ENCODE data around the gene PAPPA. TPM values are rescaled to one million over a fixed set of nuclear protein-coding genes. Genes with fewer than 3 reads are reported as not detected.

Gene PAPPA
- polyA plus RNA-seq, 1 of the 3 experiments (the other 2 are of a cell fraction): 44.5 TPM

DNA sequence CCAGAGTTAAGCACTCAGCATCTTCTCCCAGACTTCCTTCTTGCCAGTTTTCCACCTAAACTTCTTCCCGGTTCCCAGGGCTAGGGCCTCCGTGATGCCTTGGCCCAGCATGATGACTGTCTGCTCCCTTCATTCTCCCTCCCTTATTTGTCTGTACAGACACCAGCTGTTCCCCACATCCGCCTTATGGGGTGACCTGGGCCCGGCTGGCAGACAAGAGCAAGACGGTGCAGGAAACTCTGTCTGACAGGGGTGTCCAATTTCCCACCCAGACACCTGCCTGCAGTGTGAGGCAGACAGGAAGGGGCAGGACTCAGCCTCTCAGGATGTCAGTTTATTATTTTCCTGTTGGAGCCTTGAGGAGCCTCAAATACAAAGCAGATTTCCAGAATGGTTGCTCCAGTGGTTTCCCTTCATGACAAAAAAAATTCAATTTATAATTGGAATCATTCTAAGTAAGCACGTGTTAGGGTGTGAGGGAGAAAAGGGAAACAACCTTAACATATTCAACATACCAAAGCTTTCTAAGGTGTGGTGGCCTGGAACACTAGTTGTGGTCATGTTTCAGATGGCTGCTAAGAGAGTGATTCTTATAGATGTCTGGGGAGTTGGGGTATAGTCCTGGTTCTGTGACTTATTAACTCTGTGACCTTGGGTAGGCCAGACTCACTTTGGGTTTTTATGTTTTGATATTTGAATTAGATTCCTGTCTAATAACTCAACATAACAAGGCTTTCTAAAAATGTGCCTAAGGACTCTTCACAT lies 234.5 kb downstream of the PAPPA start:
- Histone ChIP-seq H3K27me3 (ENCODE audit: insufficient read depth) (no peaks in the 10 kb centered on the region), H3K79me2 (ENCODE audit: insufficient read depth) (no peaks in the 10 kb centered on the region; the same call in 1 of the 2 replicates), H3K4me3 (ENCODE audit: low read depth in 2 of 2, low read length in 1 of 2) (no peak overlapping the region), H3F3A (replicated peaks; ENCODE audit: insufficient read depth) (peaks cover 15% of the 10 kb centered on the region), H3K9ac (no peak overlapping the region), H2AFZ (ENCODE audit: low read depth) (no peak overlapping the region), H3K4me2 (no peak overlapping the region), H4K20me1 (ENCODE audit: insufficient read depth) (no peaks in the 10 kb centered on the region; the same call in 1 of the 2 replicates), H3K9me2 (no peaks in the 10 kb centered on the region), H3K27ac (ENCODE audit: low read depth in 2 of 2, low read length in 1 of 2) (no peak overlapping the region), H3K36me3 (replicated peaks in 1 of 2; ENCODE audit: control insufficient read depth in 1 of 2, insufficient read depth in 2 of 2, low read length in 1 of 2) (peaks cover 43 to 83% of the 10 kb centered on the region in 2 experiments), H3K9me3 (no peaks in the 10 kb centered on the region), H3K4me1 (ENCODE audit: control insufficient read depth in 1 of 2, insufficient read depth in 2 of 2, low read depth in 1 of 2, low read length in 1 of 2) (peaks cover 0 to 5% of the 10 kb centered on the region in 2 experiments; a peak in 1 of 4 replicates)
- TF ChIP-seq JUND (IDR thresholded peaks at IDR 0.05) (no peak), ELF1 (IDR thresholded peaks at IDR 0.05) (no peak), FOXJ3 (CRISPR knock-in tag; IDR thresholded peaks at IDR 0.05) (no peak), GABPA (IDR thresholded peaks at IDR 0.05; ENCODE audit: low read depth) (no peak), SIN3A (IDR thresholded peaks at IDR 0.05; ENCODE audit: borderline replicate concordance, low read depth, low read length) (no peak), GATA2 (CRISPR knock-in tag; IDR thresholded peaks at IDR 0.05) (no peak), YY1 (IDR thresholded peaks at IDR 0.05; ENCODE audit: low read depth) (no peak), MXI1 (IDR thresholded peaks at IDR 0.05; ENCODE audit: low read depth, low read length) (no peak)
- TF ChIP-seq, protein P1, sequence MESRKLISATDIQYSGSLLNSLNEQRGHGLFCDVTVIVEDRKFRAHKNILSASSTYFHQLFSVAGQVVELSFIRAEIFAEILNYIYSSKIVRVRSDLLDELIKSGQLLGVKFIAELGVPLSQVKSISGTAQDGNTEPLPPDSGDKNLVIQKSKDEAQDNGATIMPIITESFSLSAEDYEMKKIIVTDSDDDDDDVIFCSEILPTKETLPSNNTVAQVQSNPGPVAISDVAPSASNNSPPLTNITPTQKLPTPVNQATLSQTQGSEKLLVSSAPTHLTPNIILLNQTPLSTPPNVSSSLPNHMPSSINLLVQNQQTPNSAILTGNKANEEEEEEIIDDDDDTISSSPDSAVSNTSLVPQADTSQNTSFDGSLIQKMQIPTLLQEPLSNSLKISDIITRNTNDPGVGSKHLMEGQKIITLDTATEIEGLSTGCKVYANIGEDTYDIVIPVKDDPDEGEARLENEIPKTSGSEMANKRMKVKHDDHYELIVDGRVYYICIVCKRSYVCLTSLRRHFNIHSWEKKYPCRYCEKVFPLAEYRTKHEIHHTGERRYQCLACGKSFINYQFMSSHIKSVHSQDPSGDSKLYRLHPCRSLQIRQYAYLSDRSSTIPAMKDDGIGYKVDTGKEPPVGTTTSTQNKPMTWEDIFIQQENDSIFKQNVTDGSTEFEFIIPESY (IDR thresholded peaks at IDR 0.05; ENCODE audit: borderline replicate concordance, low read depth): no peak
- CTCF ChIA-PET: no interaction called here
- DNase-seq: no peak
- WGBS (ENCODE audit: low lambda C conversion rate): 95% methylated on average over 6 of the region's 6 CpGs
- POLR2A ChIA-PET: no interaction called here

DNA sequence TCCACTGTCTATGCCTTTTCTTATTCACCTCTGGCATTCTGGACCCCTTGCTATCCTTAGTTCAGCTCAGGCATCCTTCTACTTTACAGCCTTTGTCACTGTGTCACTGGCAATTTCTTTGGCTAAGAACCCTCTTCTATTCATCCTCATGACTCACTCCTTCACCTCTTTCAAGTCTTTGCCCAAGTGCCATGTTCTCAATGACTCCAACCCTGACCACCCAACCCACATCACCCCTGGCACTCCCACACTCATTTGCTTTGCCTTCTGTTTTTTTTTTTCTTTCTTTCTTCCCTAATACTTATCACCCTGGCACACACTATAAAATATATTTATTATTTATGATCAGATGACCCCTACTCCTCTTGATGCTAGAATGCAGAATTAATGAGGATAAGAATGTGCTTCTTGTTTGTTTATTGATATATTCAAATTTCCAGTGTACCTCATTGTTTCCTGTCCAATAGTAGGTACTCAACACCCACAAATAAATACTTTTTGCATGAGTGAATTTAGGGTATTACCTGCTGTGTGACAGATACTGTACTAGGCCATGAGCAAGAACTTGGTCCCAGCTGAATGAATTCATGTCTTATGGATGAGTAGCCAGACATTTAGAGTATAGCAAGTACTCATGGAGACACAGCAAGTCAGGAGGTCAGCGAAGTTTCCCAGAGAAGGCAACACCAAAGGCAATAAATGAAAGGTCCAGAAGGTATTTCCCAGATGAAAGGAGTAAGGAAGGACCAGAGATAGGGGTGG lies 236.1 kb downstream of the PAPPA start:
- POLR2A ChIA-PET: no interaction called here

More for the DNA sequence above, 236.1 kb downstream of the PAPPA start:
- Histone ChIP-seq H3F3A (replicated peaks; ENCODE audit: insufficient read depth) (peaks cover 11% of the 10 kb centered on the region), H3K79me2 (ENCODE audit: insufficient read depth) (no peaks in the 10 kb centered on the region), H3K4me3 (ENCODE audit: low read depth in 2 of 2, low read length in 1 of 2) (no peak overlapping the region), H3K27ac (ENCODE audit: low read depth in 2 of 2, low read length in 1 of 2) (no peak overlapping the region), H3K27me3 (ENCODE audit: insufficient read depth) (no peaks in the 10 kb centered on the region), H3K9ac (no peak overlapping the region), H3K36me3 (replicated peaks in 1 of 2; ENCODE audit: control insufficient read depth in 1 of 2, insufficient read depth in 2 of 2, low read length in 1 of 2) (peaks cover 51 to 81% of the 10 kb centered on the region in 2 experiments), H3K4me2 (no peak overlapping the region), H2AFZ (ENCODE audit: low read depth) (no peak overlapping the region), H4K20me1 (ENCODE audit: insufficient read depth) (no peaks in the 10 kb centered on the region; the same call in 1 of the 2 replicates), H3K4me1 (ENCODE audit: control insufficient read depth in 1 of 2, insufficient read depth in 2 of 2, low read depth in 1 of 2, low read length in 1 of 2) (no peaks in the 10 kb centered on the region), H3K9me3 (no peaks in the 10 kb centered on the region), H3K9me2 (no peaks in the 10 kb centered on the region)
- CTCF ChIA-PET: no interaction called here
- 88% methylated on average over 1 of the region's 1 CpG for WGBS (ENCODE audit: low lambda C conversion rate)
- DNase-seq: no peak
- TF ChIP-seq, protein P2, sequence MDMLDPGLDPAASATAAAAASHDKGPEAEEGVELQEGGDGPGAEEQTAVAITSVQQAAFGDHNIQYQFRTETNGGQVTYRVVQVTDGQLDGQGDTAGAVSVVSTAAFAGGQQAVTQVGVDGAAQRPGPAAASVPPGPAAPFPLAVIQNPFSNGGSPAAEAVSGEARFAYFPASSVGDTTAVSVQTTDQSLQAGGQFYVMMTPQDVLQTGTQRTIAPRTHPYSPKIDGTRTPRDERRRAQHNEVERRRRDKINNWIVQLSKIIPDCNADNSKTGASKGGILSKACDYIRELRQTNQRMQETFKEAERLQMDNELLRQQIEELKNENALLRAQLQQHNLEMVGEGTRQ (IDR thresholded peaks at IDR 0.05; ENCODE audit: borderline replicate concordance, low read depth, low read length): no peak
- TF ChIP-seq NRF1 (IDR thresholded peaks at IDR 0.05; ENCODE audit: low read depth, low read length): no peak
- no peak for TF ChIP-seq NFIC (IDR thresholded peaks at IDR 0.05; ENCODE audit: borderline replicate concordance)
- TF ChIP-seq GABPA (IDR thresholded peaks at IDR 0.05; ENCODE audit: low read depth): no peak
- TF ChIP-seq CHD2 (IDR thresholded peaks at IDR 0.05; ENCODE audit: low read length, partially characterized antibody): no peak
- no peak for TF ChIP-seq ELF1 (IDR thresholded peaks at IDR 0.05)
- no peak for TF ChIP-seq EZH2phosphoT487 (IDR thresholded peaks at IDR 0.05; ENCODE audit: borderline replicate concordance, low read depth)
- no peak for TF ChIP-seq FOXM1 (IDR thresholded peaks at IDR 0.05; ENCODE audit: low read depth)
